Hematopoietic multipotent progenitor cell treated with erythropoietin and hydrocortisone succinate and interleukin-3 and kit ligand, for 4 days (in vitro differentiated cells): ENCODE results near the gene FHL1.

Experiments
- DNase-seq: peaks from one replicate; pipeline ENCODE4 v3.0.0-alpha.2; 2015

The FHL1 gene

GRCh38 chrX:136189222-136189621 is 41.9 kb downstream of the FHL1 start:
- no peak for DNase-seq

GRCh38 chrX:136190038-136190713 is 42.8 kb downstream of the FHL1 start:
- DNase-seq = no peak

GRCh38 chrX:136191171-136191570 is 43.8 kb downstream of the FHL1 start:
- DNase-seq = no peak

DNA sequence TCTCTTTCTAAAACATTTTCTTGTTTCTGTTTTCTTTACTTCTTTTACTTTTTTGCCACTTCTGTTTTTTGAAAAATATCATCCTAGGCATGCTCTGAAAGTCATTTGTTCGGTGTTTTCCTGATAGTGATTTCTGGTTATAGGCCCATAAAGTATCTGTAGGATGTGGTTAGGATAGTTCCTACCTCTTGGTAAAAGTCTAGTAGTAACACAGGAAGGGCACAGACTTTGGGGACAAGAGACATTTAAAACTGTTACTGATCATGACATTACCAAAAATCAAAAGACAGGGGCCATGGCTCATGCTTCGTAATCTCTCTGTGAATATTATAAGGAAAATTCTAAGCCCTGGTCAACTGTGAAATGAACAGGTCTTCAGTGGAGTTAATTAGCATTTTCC is 44.8 kb downstream of the FHL1 start:
- DNase-seq = no peak

- DNase-seq = peak; percentile 33
Measured at GRCh38 chrX:136192839-136193414, 45.6 kb downstream of the FHL1 start.

DNA sequence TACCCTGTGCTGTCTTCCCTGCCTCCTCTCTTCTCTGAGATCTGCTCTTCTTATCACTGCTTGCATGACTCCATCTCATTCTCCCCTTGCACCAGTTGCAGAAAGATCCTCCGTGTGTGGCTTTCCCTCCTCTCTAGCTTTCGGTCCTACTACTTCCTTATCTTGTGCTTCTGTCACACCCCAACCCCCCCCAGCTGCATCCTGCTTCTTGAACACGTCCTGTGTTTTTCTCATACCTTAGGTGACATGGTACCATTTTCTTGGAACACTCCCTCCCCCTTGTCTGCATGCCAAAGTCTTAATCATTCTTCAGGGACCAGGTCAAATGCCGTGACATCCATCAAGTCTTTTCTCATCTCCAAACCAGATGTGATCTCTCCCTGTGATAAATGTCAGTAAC is 46.4 kb downstream of the FHL1 start:
- DNase-seq = peak; percentile 68

GRCh38 chrX:136194536-136194935 is 47.2 kb downstream of the FHL1 start:
- DNase-seq = no peak

- no peak for DNase-seq
Measured at GRCh38 chrX:136195247-136195646, 47.9 kb downstream of the FHL1 start.

DNA sequence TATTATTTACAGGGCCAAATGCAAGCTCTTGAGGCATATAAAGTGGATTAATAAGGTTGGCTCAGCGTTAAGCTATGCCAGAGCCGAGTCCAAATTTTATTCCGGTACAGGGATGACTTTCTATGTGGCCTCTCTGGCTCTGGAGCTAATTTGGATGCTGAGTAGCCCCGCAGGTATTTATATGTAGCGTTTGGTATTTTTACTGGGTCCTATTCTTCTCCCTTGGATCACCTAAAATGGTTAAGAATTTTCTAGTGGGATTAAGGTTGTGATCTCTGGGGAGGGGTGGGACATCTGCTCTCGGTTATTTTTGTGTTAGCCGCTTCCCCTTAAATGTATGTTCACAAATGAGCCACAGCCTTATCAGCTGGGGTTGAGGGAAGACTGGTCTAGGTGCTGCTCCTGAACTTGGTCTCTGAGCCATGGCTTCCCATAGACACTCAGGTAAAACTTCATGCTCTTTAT is 49.4 kb downstream of the FHL1 start:
- no peak for DNase-seq

GRCh38 chrX:136198010-136198409 is 50.7 kb downstream of the FHL1 start:
- DNase-seq = no peak

GRCh38 chrX:136198678-136199243 is 51.4 kb downstream of the FHL1 start:
- DNase-seq = no peak

- no peak for DNase-seq
Measured at GRCh38 chrX:136199365-136199764, 52.0 kb downstream of the FHL1 start.

- DNase-seq = peak; percentile 59
Measured at GRCh38 chrX:136200466-136200865, 53.1 kb downstream of the FHL1 start.

DNA sequence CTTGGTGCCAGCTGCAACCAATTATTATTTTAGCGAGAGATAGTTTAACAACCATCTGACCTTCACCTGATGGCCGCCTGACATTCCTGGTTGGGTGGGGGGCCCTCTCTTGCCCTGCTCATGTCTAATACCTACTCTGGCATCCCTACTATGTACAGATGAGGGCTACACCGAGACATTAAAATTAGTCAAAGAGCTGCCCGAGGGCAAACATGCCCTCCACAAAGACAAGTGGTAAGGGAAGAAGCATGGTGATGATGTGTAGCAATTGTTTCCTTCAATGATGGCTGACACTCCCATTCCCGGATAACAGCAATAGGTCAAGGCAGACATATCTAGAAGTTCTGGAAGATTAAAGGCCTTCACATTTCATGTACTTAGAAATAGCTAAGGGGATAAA is 54.3 kb downstream of the FHL1 start:
- DNase-seq = no peak

DNA sequence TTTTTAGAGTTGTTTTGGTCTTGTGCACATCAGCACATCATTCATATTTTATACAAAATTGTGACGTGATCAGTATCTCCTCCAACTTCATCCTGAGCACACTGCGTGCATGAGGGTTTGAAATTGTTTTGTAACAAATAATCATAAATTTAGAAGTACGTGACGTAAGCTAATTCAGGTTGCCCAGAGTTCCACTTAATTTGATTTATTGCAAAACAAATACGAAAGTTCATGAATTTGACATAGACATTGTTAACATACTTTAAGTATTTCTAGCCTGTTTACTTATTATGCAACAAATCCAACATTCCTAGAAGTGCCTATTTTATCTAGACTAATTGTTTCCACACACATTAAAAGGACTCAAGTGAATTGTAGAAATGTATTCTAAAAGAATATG is 55.6 kb downstream of the FHL1 start:
- DNase-seq = no peak

- DNase-seq = no peak
Measured at GRCh38 chrX:136203438-136203837, 56.1 kb downstream of the FHL1 start.

DNA sequence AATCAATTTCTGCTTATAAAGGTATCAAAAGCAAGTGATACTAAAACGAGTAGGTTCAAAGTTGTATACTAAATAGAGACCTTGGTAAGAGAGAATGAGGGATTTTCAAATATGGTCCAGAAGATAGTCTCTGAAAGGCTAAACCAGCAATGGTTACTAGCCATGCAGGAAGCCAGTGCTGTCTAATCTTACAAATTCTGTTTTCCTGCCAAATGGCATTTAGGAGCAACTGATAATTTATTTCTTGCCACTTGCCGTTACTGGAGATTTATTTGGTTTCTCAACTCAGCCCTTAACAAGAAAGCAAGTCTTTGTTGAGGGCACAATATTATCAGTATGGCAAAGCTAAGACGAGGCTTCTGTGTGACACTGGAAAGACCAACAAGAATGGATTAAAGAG is 56.6 kb downstream of the FHL1 start:
- peak; percentile 68 for DNase-seq

DNA sequence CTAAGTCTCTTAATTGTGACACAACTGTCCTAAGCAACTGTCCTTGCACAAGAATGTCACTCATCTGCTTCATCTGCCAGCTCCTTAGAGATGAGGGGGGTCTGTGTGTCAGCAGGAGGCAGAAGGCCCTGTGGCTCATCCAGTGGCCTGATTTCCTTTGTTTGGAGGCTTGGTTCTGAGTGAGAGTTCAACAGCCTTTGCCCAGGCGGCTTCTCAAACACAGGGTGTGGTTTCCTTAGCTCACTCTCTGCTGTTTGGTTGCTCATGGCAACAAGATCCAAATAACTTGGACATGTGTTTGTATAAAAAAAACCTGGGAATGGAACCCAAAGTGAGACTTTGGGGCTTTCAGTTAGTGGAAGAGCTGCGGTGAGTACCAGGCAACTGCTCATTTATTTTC is 57.2 kb downstream of the FHL1 start:
- DNase-seq = peak; percentile 69

GRCh38 chrX:136205882-136206380 is 58.6 kb downstream of the FHL1 start:
- no peak for DNase-seq

DNA sequence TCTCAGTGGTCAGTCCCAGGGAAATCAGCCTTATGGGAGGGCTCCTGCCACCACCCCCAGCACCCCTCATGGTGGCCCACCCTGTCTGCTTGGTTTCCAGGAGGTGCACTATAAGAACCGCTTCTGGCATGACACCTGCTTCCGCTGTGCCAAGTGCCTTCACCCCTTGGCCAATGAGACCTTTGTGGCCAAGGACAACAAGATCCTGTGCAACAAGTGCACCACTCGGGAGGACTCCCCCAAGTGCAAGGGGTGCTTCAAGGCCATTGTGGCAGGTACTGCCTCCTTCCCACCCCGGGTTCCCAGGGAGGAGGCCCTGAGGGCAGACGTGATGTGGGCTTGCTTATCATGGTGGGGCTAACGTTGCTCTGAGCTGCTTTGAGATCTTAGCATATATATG is 59.6 kb downstream of the FHL1 start:
- no peak for DNase-seq

GRCh38 chrX:136207546-136207945 is 60.2 kb downstream of the FHL1 start:
- no peak for DNase-seq

DNA sequence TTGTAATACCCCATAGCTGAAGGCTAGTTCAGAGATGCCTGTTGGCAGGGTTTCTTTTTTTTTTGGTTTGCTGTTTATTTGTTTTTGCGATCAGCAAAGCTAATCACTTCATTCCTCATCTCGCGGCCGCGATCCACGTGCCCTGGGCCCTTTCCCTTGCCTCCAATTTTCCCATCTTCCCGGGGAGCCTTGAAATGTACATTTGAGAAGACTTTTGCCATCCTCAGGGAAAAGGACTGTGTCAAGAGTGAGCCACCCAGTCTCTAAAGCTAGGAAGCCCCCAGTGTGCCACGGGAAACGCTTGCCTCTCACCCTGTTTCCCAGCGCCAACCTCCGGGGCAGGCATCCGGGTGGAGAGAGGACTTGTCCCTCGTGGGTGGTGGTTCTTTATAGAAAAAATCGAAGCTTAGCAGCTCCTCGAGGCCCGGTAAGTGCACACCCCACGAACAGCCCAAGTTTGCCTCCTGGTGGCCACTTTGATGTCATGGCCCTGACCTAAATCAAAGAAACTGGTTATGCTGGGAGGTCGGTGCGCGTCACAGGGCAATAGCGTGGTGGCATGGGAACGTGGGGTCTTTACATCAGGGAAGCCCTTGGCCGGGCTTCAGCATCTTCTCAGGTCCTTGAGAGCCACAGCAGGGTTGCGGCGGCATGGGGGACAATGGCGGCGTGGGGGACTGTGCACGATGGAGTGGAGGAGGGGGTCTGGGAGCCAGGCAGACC is 61.8 kb downstream of the FHL1 start:
- peak; percentile 81 for DNase-seq

DNA sequence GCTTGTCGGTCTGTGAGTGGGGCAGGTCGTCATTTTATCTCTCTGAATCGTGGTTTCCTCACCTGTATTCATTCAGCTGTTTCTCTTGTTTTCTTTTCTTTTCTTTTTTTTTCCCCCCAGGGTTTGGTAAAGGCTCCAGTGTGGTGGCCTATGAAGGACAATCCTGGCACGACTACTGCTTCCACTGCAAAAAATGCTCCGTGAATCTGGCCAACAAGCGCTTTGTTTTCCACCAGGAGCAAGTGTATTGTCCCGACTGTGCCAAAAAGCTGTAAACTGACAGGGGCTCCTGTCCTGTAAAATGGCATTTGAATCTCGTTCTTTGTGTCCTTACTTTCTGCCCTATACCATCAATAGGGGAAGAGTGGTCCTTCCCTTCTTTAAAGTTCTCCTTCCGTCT is 62.4 kb downstream of the FHL1 start:
- DNase-seq = no peak

DNA sequence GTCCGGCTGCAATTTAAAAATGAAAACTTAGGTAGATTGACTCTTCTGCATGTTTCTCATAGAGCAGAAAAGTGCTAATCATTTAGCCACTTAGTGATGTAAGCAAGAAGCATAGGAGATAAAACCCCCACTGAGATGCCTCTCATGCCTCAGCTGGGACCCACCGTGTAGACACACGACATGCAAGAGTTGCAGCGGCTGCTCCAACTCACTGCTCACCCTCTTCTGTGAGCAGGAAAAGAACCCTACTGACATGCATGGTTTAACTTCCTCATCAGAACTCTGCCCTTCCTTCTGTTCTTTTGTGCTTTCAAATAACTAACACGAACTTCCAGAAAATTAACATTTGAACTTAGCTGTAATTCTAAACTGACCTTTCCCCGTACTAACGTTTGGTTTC is 62.9 kb downstream of the FHL1 start:
- no peak for DNase-seq
